PFSK-1 (cell line): ENCODE results near the gene QRFPR.

ENCODE experiments used
- FOXP2 ChIP-seq: optimal IDR thresholded peaks from 2 replicates; pipeline ENCODE3; 2011; ENCODE audit warnings: borderline replicate concordance, control low read depth, inconsistent platforms; ENCODE audit not compliant: insufficient read depth; ENCODE audit errors: extremely low read length, extremely low read depth
- POLR2AphosphoS5 ChIP-seq: IDR thresholded peaks from 2 replicates; pipeline ENCODE4 v1.6.1; 2012; ENCODE audit warnings: low read depth, mild to moderate bottlenecking, control low read depth, low read length, moderate library complexity
- SIN3A ChIP-seq: IDR thresholded peaks from 2 replicates; pipeline ENCODE4 v1.6.1; 2012; ENCODE audit warnings: mild to moderate bottlenecking, low read length, moderate library complexity, borderline replicate concordance; ENCODE audit not compliant: insufficient read depth
- TAF1 ChIP-seq: IDR thresholded peaks from 2 replicates; pipeline ENCODE4 v1.6.1; 2012; ENCODE audit warnings: low read length, control low read depth, borderline replicate concordance; ENCODE audit not compliant: insufficient read depth
- TF ChIP-seq, protein P1 (sequence below), 2 experiments: IDR thresholded peaks; 2 replicates each; pipeline versions ENCODE4 v1.6.1 to v1.8.0; 2011 to 2012; ENCODE audit warnings: low read depth in 2 of 2, low read length in 2 of 2, control low read depth in 1 of 2, inconsistent platforms in 1 of 2, mild to moderate bottlenecking in 1 of 2, moderate library complexity in 1 of 2; ENCODE audit not compliant: insufficient read depth in 1 of 2

The QRFPR gene

DNA sequence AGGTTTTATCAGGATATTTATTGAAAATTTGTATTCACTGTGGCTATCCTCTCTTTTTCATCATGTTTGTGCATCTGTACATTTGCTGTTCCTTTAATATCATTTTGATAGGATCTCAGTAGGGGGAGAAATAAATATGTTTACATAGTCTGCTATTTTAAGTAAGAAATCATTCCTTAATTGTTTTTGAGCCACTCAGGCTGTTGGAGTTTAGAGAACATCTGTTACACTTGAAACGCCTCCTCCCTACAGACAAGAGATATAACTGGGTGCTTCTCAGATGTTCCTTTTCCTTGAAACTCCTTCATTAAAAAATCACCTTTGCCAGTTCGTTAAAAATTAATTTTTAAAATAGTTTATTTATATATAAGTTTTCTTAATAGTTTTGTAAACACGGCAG is 59.4 kb downstream of the QRFPR start:
- no peak for TF ChIP-seq TAF1
- TF ChIP-seq, protein P1, sequence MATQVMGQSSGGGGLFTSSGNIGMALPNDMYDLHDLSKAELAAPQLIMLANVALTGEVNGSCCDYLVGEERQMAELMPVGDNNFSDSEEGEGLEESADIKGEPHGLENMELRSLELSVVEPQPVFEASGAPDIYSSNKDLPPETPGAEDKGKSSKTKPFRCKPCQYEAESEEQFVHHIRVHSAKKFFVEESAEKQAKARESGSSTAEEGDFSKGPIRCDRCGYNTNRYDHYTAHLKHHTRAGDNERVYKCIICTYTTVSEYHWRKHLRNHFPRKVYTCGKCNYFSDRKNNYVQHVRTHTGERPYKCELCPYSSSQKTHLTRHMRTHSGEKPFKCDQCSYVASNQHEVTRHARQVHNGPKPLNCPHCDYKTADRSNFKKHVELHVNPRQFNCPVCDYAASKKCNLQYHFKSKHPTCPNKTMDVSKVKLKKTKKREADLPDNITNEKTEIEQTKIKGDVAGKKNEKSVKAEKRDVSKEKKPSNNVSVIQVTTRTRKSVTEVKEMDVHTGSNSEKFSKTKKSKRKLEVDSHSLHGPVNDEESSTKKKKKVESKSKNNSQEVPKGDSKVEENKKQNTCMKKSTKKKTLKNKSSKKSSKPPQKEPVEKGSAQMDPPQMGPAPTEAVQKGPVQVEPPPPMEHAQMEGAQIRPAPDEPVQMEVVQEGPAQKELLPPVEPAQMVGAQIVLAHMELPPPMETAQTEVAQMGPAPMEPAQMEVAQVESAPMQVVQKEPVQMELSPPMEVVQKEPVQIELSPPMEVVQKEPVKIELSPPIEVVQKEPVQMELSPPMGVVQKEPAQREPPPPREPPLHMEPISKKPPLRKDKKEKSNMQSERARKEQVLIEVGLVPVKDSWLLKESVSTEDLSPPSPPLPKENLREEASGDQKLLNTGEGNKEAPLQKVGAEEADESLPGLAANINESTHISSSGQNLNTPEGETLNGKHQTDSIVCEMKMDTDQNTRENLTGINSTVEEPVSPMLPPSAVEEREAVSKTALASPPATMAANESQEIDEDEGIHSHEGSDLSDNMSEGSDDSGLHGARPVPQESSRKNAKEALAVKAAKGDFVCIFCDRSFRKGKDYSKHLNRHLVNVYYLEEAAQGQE (IDR thresholded peaks at IDR 0.05; ENCODE audit: insufficient read depth in 1 of 2, low read depth in 2 of 2, low read length in 2 of 2), result no peak

GRCh38 chr4:121316091-121316490 is 64.7 kb downstream of the QRFPR start:
- no peak for TF ChIP-seq POLR2AphosphoS5
- TF ChIP-seq FOXP2, result no peak
- TF ChIP-seq SIN3A, result no peak
- TF ChIP-seq TAF1, result no peak
- TF ChIP-seq, protein P1 (IDR thresholded peaks at IDR 0.05; ENCODE audit: insufficient read depth in 1 of 2, low read depth in 2 of 2, low read length in 2 of 2), result no peak

DNA sequence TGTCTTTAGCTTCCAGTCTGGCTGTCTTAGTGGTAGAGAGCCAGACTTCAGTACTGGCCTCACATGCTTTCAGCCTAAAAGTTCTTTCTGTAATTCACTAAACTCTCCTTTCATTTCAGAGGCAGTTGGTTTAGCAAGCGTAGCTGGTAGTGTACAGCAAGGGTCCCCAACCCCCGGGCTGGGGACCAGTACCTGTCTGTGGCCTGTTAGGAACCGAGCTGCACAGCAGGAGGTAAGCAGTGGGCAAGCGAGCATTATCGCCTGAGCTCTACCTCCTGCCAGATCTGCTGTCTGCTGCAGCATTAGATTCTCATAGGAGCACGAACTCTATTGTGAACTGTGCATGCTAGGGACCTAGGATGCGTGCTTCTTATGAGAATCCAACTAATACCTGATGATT is 72.0 kb downstream of the QRFPR start:
- TF ChIP-seq FOXP2 (no peak), POLR2AphosphoS5 (no peak), TAF1 (no peak), SIN3A (no peak)
- TF ChIP-seq, protein P1 (IDR thresholded peaks at IDR 0.05; ENCODE audit: insufficient read depth in 1 of 2, low read depth in 2 of 2, low read length in 2 of 2), result no peak

DNA sequence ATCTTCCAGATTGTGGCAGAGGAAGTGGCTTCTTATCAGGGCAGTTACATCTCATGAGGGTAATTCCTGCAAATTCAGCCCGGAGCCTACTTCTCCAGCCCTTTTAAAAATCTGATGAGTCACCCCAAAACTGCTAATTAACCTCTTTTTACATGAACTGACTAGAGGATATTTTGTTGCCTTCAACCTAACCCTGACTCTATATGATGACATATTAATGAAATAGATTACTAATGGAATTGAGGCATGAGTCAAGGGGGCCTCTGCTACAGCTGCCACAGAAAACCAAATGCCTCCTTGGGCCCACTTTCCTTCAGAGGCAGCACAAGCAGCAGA is 72.5 kb downstream of the QRFPR start:
- TF ChIP-seq, protein P1 (IDR thresholded peaks at IDR 0.05; ENCODE audit: insufficient read depth in 1 of 2, low read depth in 2 of 2, low read length in 2 of 2), result no peak
- TF ChIP-seq FOXP2, result no peak
- no peak for TF ChIP-seq TAF1
- TF ChIP-seq SIN3A, result no peak
- TF ChIP-seq POLR2AphosphoS5, result no peak

GRCh38 chr4:121307445-121308327 is 73.1 kb downstream of the QRFPR start:
- no peak for TF ChIP-seq TAF1
- no peak for TF ChIP-seq SIN3A
- no peak for TF ChIP-seq POLR2AphosphoS5
- TF ChIP-seq, protein P1 (IDR thresholded peaks at IDR 0.05; ENCODE audit: insufficient read depth in 1 of 2, low read depth in 2 of 2, low read length in 2 of 2), result no peak
- no peak for TF ChIP-seq FOXP2
